ENCODE results near the gene RESP18.

RESP18 gene

DNA sequence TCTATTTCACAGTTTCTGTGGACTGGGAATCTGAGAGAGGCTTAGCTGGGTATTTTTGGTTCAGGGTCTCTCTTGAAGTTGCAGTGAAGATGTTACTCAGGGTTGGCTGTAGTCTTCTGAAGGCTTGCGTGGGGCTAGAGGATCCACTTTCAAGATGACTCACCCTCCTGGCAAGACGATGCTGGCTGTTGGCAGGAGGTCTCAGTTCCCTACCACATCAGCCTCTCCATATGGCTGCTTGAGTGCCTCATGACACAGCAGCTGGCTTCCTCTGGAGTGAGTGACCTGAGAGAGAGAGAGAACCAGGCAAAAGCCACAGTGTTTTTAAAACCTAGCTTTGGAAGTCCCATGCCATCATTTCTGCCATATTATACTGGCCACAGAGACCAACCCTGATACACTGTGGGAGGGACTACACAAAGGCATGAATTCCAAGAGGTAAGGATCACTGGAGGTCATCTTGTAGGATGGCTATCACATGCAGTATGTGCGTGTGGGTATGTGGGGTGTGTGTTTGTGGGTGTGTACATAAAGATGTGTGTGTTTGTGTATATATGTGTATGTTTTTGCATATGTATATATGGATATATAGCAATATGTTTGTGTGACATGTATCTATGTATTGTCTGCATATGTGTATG, 30.1 kb upstream of the RESP18 start:
- H3K9me3 Mint-ChIP-seq, result no peaks in the 10 kb centered on the region
- H3K4me3 Mint-ChIP-seq, result no peak overlapping the region
- H3K27ac Mint-ChIP-seq, result peak overlapping the region in 1 of 3 experiments; percentile 33
- TF ChIP-seq, protein P1, sequence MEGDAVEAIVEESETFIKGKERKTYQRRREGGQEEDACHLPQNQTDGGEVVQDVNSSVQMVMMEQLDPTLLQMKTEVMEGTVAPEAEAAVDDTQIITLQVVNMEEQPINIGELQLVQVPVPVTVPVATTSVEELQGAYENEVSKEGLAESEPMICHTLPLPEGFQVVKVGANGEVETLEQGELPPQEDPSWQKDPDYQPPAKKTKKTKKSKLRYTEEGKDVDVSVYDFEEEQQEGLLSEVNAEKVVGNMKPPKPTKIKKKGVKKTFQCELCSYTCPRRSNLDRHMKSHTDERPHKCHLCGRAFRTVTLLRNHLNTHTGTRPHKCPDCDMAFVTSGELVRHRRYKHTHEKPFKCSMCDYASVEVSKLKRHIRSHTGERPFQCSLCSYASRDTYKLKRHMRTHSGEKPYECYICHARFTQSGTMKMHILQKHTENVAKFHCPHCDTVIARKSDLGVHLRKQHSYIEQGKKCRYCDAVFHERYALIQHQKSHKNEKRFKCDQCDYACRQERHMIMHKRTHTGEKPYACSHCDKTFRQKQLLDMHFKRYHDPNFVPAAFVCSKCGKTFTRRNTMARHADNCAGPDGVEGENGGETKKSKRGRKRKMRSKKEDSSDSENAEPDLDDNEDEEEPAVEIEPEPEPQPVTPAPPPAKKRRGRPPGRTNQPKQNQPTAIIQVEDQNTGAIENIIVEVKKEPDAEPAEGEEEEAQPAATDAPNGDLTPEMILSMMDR (IDR thresholded peaks at IDR 0.05; ENCODE audit: unreplicated experiment in 3 of 3), result no peak
- H3K36me3 Mint-ChIP-seq (ENCODE audit: low read depth), result no peaks in the 10 kb centered on the region
- peaks cover 4% of the 10 kb centered on the region for H3K4me1 Mint-ChIP-seq
- peaks cover 47% of the 10 kb centered on the region for H3K27me3 Mint-ChIP-seq (ENCODE audit: low read depth)

DNA sequence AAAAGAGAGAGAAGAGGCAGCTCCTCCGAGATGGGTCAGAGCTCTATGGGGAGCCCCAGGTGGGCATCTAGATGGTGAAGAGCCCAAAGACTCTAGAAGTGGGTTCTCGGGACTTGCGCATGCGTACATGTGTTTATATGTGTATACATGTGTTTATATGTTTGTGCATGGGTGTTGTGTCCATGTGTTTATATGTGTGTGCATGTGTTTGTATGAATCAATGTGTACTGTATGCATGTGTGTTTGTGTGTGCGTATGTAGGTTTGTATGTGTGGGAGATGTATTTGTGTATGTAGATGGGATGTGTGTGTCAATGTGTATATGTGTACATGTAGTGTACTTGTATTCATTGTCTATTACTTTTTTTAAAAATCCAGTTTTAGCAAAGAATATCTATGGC, 29.5 kb upstream of the RESP18 start:
- Mint-ChIP-seq H3K36me3 (ENCODE audit: low read depth) (no peaks in the 10 kb centered on the region), H3K4me3 (no peak overlapping the region), H3K9me3 (no peaks in the 10 kb centered on the region), H3K27ac (peak overlapping the region in 1 of 3 experiments; percentile 33), H3K27me3 (ENCODE audit: low read depth) (peaks cover 53% of the 10 kb centered on the region), H3K4me1 (peaks cover 4% of the 10 kb centered on the region)
- TF ChIP-seq, protein P1 (IDR thresholded peaks at IDR 0.05; ENCODE audit: unreplicated experiment in 3 of 3), result no peak

DNA sequence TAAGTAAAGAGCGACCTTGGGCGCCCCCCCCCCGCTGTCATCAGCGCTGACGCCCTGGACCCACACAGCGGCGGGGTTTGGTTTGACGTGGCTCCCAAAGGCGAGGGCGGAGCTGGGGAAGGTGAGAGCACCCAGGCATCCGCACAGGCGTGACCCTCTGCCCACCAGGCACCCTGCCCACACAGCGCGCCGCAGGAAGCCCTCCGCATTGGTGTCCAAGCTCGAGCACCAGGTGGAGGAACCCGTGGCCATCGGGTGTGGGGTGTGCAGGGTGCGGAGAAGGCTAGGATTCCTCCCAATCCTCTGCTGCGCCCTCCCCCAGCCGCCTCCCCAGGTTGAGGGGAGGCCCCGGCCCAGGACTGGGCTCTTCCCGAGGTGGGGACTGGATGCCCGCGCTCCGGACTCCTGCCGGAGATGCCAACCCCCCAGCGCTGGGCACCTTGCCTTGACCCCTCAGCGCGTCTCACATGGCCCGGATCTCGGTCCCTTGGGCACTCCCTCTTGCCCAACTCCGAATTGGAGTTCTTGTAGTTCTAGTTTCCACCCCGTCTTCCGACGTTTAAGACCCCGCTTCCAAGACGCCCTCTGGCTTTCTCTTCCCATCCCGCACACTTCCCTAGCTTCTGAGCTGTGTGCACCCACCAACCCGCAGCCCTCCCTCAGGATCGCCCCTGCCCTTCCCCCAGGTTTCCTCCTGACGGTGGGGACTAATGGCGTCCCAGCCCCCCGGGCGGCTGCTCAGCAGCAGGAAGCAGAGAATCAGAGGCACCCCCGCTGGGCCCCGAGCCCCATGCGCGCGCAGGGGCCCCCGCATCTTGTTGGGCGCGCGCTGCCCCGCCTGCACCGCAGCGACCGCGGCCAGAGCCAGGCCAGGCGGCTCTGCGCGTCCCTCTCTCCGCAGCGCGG, 25.9 kb upstream of the RESP18 start:
- peaks cover 90% of the 10 kb centered on the region for H3K27me3 Mint-ChIP-seq (ENCODE audit: low read depth)
- no peaks in the 10 kb centered on the region for H3K9me3 Mint-ChIP-seq
- H3K4me3 Mint-ChIP-seq, result peak overlapping the region in 2 of 3 experiments; percentile 42 to 52
- no peak overlapping the region for H3K27ac Mint-ChIP-seq
- TF ChIP-seq, protein P1 (IDR thresholded peaks at IDR 0.05; ENCODE audit: unreplicated experiment in 3 of 3), result no peak
- peaks cover 4% of the 10 kb centered on the region for H3K4me1 Mint-ChIP-seq
- H3K36me3 Mint-ChIP-seq (ENCODE audit: low read depth), result no peaks in the 10 kb centered on the region

DNA sequence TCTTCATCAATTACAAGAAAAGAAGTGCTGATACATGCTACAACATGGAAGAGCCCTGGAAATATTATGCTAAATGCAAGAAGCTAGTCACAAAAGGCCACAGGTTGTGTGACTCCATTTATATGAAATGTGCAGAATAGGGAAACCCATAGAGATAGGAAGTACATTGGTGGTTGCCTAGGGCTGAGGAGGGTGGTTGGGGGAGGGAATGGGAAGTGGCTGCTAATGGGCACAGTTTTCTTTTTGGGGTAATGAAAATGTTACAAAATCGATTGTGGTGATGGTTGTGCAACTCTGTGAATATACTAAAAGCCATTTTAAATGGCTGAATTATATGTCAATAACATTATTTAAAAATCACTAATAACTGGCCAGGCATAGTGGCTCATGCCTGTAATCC, 24.3 kb upstream of the RESP18 start:
- Mint-ChIP-seq H3K27me3 (ENCODE audit: low read depth) (peaks cover 89% of the 10 kb centered on the region), H3K4me3 (no peak overlapping the region), H3K4me1 (no peaks in the 10 kb centered on the region), H3K27ac (no peak overlapping the region), H3K9me3 (no peaks in the 10 kb centered on the region), H3K36me3 (ENCODE audit: low read depth) (no peaks in the 10 kb centered on the region)
- TF ChIP-seq, protein P1 (IDR thresholded peaks at IDR 0.05; ENCODE audit: unreplicated experiment in 3 of 3), result no peak

DNA sequence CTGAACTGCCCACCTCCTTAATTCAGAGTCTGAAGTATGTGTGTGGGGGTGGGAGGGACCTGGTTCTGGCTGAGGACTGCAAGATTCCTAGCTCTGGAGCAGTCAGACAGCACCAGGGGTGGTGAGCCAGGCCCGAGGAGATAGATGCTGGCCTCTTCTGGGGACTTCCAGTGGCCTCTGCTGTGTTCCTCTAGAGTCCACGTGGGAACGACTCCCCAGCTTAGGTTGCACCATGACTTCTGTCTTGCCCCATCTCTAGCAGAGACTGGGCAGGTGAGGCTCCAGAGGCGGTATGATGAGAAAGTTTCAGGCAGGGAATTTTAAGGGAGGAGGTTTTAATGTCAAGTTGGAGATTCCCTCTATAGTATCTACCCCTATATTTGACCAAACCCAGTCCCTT, 22.0 kb upstream of the RESP18 start:
- Mint-ChIP-seq H3K9me3 (no peaks in the 10 kb centered on the region), H3K27me3 (ENCODE audit: low read depth) (peaks cover 91% of the 10 kb centered on the region), H3K4me3 (no peak overlapping the region), H3K4me1 (no peaks in the 10 kb centered on the region), H3K27ac (no peak overlapping the region), H3K36me3 (ENCODE audit: low read depth) (no peaks in the 10 kb centered on the region)
- TF ChIP-seq, protein P1 (IDR thresholded peaks at IDR 0.05; ENCODE audit: unreplicated experiment in 3 of 3), result no peak

Measured in nephron (organoid).